Caco-2 (cell line): Measurements from ENCODE around the gene PRKAR1B. TPM values are rescaled to one million over a fixed set of nuclear protein-coding genes. Genes with fewer than 3 reads are reported as not detected.

Source experiments
- BruUV-seq: library from RNA; stranded (reverse); fragments of 400-500 nt; replicated peaks from 2 replicates; lab custom pipeline; 2021; lab: Mats Ljungman, UMichigan
- CTCF ChIA-PET: fragments of 300-600 bp; sonication (Branson Sonifier 250); formaldehyde crosslinking; loops from one replicate; lab custom pipeline; 2022; ENCODE audit warnings: antibody characterized with exemption; lab: Charles Lee
- POLR2A ChIA-PET: fragments of 300-600 bp; sonication (Branson Sonifier 250); formaldehyde crosslinking; loops from one replicate; lab custom pipeline; 2022; ENCODE audit warnings: antibody characterized with exemption; lab: Charles Lee
- DNase-seq, 2 experiments: peaks; one replicate each; pipeline versions ENCODE4 v3.0.0 to v3.0.0-alpha.2; 2020 to 2022
- H3K27me3 ChIP-seq: replicated peaks from 2 replicates; pipeline ENCODE4 v1.6.0; 2011; ENCODE audit warnings: low read length; ENCODE audit not compliant: control insufficient read depth, insufficient read depth
- H3K36me3 ChIP-seq: 2 replicates; pipeline ENCODE4 v1.5.1; 2011; ENCODE audit warnings: low read length; ENCODE audit not compliant: control insufficient read depth, insufficient read depth
- H3K4me1 ChIP-seq: fragments of 250-450 bp; sonication (Bioruptor Pico); 2 replicates; pipeline ENCODE4 v1.5.1; 2020; ENCODE audit warnings: mild to moderate bottlenecking
- H3K4me3 ChIP-seq: 2 replicates; pipeline ENCODE4 v1.5.1; 2011; ENCODE audit warnings: low read depth, mild to moderate bottlenecking, control low read depth, low read length
- H3K9me3 ChIP-seq: fragments of 250-450 bp; sonication (Bioruptor Pico); 2 replicates; pipeline ENCODE4 v1.5.1; 2020; ENCODE audit warnings: mild to moderate bottlenecking, moderate library complexity
- H3K27ac Mint-ChIP-seq: one replicate; pipeline ENCODE4 v1.8.0; 2022; ENCODE audit warnings: mixed read lengths; ENCODE audit not compliant: unreplicated experiment
- H3K27me3 Mint-ChIP-seq: one replicate; pipeline ENCODE4 v1.8.0; 2022; ENCODE audit warnings: mixed read lengths; ENCODE audit not compliant: insufficient read depth, unreplicated experiment
- H3K36me3 Mint-ChIP-seq: one replicate; pipeline ENCODE4 v1.8.0; 2022; ENCODE audit warnings: mild to moderate bottlenecking, mixed read lengths; ENCODE audit not compliant: insufficient read depth, unreplicated experiment
- H3K4me1 Mint-ChIP-seq: one replicate; pipeline ENCODE4 v1.8.0; 2022; ENCODE audit warnings: low read depth, mixed read lengths; ENCODE audit not compliant: unreplicated experiment
- H3K4me3 Mint-ChIP-seq: one replicate; pipeline ENCODE4 v1.8.0; 2022; ENCODE audit warnings: mild to moderate bottlenecking, moderate library complexity, mixed read lengths; ENCODE audit not compliant: unreplicated experiment
- H3K9me3 Mint-ChIP-seq: one replicate; pipeline ENCODE4 v1.8.0; 2022; ENCODE audit warnings: mixed read lengths; ENCODE audit not compliant: unreplicated experiment
- intact Hi-C: fragments of 100-400 bp; cut with micrococcal nuclease; formaldehyde crosslinking; loops from one replicate; pipeline ENCODE4 v1.10.0; 2022; ENCODE audit not compliant: unreplicated experiment
- total RNA-seq: library from RNA; stranded (reverse); gene quantifications from 2 replicates; pipeline ENCODE4 v1.2.3, GENCODE V29; 2022
- TF ChIP-seq, protein P1 (sequence below), 2 experiments: fragments of 200-600 bp in 1 of 2; IDR thresholded peaks; 1 replicate in 1 of 2; 2 replicates in 1 of 2; pipeline versions ENCODE4 v1.5.1 to v1.8.0; 2011 to 2022; ENCODE audit warnings: antibody characterized with exemption in 1 of 2, control low read depth in 1 of 2, inconsistent platforms in 1 of 2, low read depth in 1 of 2, low read length in 1 of 2, mild to moderate bottlenecking in 1 of 2, moderate library complexity in 1 of 2; ENCODE audit not compliant: insufficient read depth in 1 of 2, severe bottlenecking in 1 of 2, unreplicated experiment in 1 of 2

Gene PRKAR1B
- total RNA-seq, 1 experiment from 2014 or later, result 56.6 TPM

DNA sequence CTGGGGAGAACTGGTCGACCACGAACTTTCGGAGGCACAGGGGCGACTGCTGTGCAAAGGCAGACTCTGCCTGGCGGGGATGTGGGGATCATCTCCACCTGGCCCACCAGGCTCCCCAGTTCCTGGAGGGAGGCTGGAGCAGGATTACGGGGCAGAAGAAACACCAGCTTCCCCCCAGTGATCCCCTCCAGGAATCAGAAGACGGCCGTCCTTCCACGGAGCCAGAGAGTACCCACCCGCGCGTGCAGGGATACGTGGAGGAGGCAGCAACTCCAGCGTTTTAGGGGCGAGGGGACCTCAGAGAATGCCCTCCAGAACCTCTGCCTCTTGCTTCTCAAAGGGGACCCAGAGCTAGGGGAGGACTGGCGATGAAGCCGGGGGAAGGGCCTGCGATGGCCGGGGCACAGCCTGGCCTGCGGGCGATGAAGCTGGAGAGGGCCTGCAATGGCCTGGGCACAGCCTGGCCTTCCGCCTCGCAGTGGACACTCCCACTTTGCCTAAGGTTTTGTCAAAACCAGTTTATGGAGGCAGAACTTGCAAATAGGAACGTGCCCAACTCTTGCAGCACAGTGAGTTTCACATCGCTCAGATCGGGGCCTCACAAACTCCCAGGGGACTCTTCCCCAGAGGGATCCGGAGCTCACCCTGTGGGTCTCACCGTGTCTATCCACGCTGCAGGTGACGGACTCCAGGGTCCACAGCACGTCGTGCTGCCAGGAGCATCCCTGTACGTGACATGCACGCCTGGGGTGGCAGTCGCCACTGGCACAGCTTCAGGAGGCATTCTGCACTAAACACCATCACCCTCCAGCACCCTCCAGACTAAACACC is 129.5 kb downstream of the PRKAR1B start:
- TF ChIP-seq, protein P1, sequence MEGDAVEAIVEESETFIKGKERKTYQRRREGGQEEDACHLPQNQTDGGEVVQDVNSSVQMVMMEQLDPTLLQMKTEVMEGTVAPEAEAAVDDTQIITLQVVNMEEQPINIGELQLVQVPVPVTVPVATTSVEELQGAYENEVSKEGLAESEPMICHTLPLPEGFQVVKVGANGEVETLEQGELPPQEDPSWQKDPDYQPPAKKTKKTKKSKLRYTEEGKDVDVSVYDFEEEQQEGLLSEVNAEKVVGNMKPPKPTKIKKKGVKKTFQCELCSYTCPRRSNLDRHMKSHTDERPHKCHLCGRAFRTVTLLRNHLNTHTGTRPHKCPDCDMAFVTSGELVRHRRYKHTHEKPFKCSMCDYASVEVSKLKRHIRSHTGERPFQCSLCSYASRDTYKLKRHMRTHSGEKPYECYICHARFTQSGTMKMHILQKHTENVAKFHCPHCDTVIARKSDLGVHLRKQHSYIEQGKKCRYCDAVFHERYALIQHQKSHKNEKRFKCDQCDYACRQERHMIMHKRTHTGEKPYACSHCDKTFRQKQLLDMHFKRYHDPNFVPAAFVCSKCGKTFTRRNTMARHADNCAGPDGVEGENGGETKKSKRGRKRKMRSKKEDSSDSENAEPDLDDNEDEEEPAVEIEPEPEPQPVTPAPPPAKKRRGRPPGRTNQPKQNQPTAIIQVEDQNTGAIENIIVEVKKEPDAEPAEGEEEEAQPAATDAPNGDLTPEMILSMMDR (IDR thresholded peaks at IDR 0.05; ENCODE audit: insufficient read depth in 1 of 2, low read depth in 1 of 2, low read length in 1 of 2, severe bottlenecking in 1 of 2, unreplicated experiment in 1 of 2), result no peak
- Histone ChIP-seq H3K27me3 (no peaks in the 10 kb centered on the region), H3K36me3 (no peaks in the 10 kb centered on the region), H3K4me3 (no peak overlapping the region), H3K9me3 (peaks cover 2% of the 10 kb centered on the region; the same call in 1 of the 2 replicates), H3K4me1 (no peaks in the 10 kb centered on the region; the same call in 1 of the 2 replicates)
- Mint-ChIP-seq H3K27me3 (no peaks in the 10 kb centered on the region), H3K27ac (no peak overlapping the region), H3K36me3 (peaks cover 5% of the 10 kb centered on the region), H3K9me3 (no peaks in the 10 kb centered on the region), H3K4me3 (no peak overlapping the region), H3K4me1 (peaks cover 5% of the 10 kb centered on the region)
- CTCF ChIA-PET, result no interaction called here
- no TSS peak for BruUV-seq
- intact Hi-C loops, result no loop called here
- POLR2A ChIA-PET, result no interaction called here
- DNase-seq, result no peak

DNA sequence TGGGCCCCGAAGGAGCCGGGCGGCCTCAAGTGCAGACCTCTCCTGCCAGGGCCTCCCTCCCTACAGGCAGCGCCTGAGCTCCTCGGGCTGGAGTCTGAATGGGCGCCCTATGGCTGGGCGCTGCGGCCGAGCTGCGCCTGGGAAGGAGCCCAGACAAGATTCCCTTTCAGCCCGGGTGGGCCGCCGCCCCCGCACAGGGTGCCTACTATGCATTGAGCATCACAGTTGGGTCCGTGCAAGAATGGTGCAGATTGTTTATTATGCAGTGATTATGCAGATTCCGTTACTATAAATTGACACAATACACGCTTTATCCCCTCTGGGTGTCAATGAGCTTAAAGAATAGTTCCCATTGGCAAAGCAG is 130.3 kb downstream of the PRKAR1B start:
- CTCF ChIA-PET, result no interaction called here
- Histone ChIP-seq H3K27me3 (no peaks in the 10 kb centered on the region), H3K36me3 (no peaks in the 10 kb centered on the region), H3K9me3 (peaks cover 2% of the 10 kb centered on the region; the same call in 1 of the 2 replicates), H3K4me1 (no peaks in the 10 kb centered on the region), H3K4me3 (no peak overlapping the region)
- Mint-ChIP-seq H3K27me3 (no peaks in the 10 kb centered on the region), H3K4me1 (peaks cover 5% of the 10 kb centered on the region), H3K36me3 (peaks cover 7% of the 10 kb centered on the region), H3K9me3 (no peaks in the 10 kb centered on the region), H3K27ac (no peak overlapping the region), H3K4me3 (no peak overlapping the region)
- no TSS peak for BruUV-seq
- POLR2A ChIA-PET, result no interaction called here
- no peak for DNase-seq
- intact Hi-C loops, result no loop called here
- TF ChIP-seq, protein P1 (IDR thresholded peaks at IDR 0.05; ENCODE audit: insufficient read depth in 1 of 2, low read depth in 1 of 2, low read length in 1 of 2, severe bottlenecking in 1 of 2, unreplicated experiment in 1 of 2), result no peak

DNA sequence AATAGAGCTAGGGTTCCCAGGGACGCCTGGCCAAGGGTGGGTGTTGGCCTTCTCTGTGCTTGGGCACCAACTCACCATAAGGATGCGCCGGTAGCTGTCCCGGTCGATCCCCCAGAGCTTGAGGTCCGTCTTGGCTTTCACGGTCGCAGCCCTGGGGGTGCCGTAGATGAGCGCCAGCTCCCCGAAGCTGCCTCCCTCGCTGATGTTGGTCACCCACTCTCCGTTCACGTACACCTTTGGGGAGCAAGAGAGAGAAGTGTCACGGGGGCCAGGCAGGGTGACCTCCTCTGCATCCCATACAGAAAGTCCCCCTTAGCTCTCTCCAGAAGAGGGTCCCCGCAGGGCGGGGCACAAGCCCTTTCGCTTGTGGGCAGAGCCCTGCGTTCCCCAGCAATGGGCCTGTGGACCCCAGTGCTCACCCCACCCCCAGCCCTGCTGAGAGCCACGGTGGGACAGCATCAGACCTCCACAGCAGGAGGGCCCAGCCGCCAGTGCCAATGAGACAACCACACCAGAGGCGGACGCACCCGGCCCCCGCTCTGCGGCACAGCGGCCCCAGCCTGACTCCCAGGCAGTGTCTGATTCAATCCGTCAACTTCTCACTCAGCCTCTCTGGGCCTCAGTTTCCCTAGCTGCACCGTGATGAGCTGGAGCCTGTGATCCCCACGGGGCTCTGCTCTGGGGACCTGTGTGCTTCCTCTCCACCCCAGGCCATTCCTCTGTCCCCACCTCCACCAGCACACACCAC is 130.8 kb downstream of the PRKAR1B start:
- CTCF ChIA-PET, result no interaction called here

More for the DNA sequence above, 130.8 kb downstream of the PRKAR1B start:
- intact Hi-C loops, result no loop called here
- Mint-ChIP-seq H3K27ac (no peak overlapping the region), H3K4me1 (peaks cover 5% of the 10 kb centered on the region), H3K27me3 (no peaks in the 10 kb centered on the region), H3K4me3 (no peak overlapping the region), H3K9me3 (no peaks in the 10 kb centered on the region), H3K36me3 (peaks cover 9% of the 10 kb centered on the region)
- TF ChIP-seq, protein P1 (IDR thresholded peaks at IDR 0.05; ENCODE audit: insufficient read depth in 1 of 2, low read depth in 1 of 2, low read length in 1 of 2, severe bottlenecking in 1 of 2, unreplicated experiment in 1 of 2), result no peak
- Histone ChIP-seq H3K4me3 (no peak overlapping the region), H3K9me3 (peaks cover 2% of the 10 kb centered on the region; the same call in 1 of the 2 replicates), H3K27me3 (no peaks in the 10 kb centered on the region), H3K4me1 (no peaks in the 10 kb centered on the region), H3K36me3 (no peaks in the 10 kb centered on the region)
- DNase-seq, result no peak
- POLR2A ChIA-PET, result no interaction called here
- BruUV-seq, result no TSS peak
